H9 (cell line): ENCODE measurements around the gene RACGAP1. TPM values are rescaled to one million over a fixed set of nuclear protein-coding genes. Genes with fewer than 3 reads are reported as not detected.

Experiments
- DNase-seq: peaks from one replicate; pipeline ENCODE4 v3.0.0-alpha.2; 2017
- H2AFZ ChIP-seq: one replicate; pipeline ENCODE4 v1.6.1; 2013; ENCODE audit warnings: mild to moderate bottlenecking, low read length, control low read depth, moderate library complexity
- H2AK5ac ChIP-seq: 2 replicates; pipeline ENCODE4 v1.6.1; 2013; ENCODE audit warnings: low read length, control low read depth, mixed read lengths; ENCODE audit not compliant: insufficient read length
- H2BK120ac ChIP-seq: one replicate; pipeline ENCODE4 v1.6.1; 2013; ENCODE audit warnings: low read depth, mild to moderate bottlenecking, low read length, control low read depth, inconsistent platforms; ENCODE audit not compliant: poor library complexity, severe bottlenecking
- H2BK12ac ChIP-seq: 2 replicates; pipeline ENCODE4 v1.6.1; 2013; ENCODE audit warnings: low read length, control low read depth, mixed read lengths, low read depth; ENCODE audit not compliant: insufficient read length
- H2BK15ac ChIP-seq: 2 replicates; pipeline ENCODE4 v1.6.1; 2013; ENCODE audit warnings: low read depth, low read length, control low read depth
- H2BK20ac ChIP-seq: one replicate; pipeline ENCODE4 v1.6.1; 2013; ENCODE audit warnings: low read depth, mild to moderate bottlenecking, low read length, control low read depth, inconsistent platforms; ENCODE audit not compliant: poor library complexity, severe bottlenecking
- H2BK5ac ChIP-seq: 2 replicates; pipeline ENCODE4 v1.6.1; 2013; ENCODE audit warnings: low read length, control low read depth, mixed read lengths; ENCODE audit not compliant: insufficient read length
- H3K14ac ChIP-seq: 2 replicates; pipeline ENCODE4 v1.6.1; 2013; ENCODE audit warnings: low read length, control low read depth; ENCODE audit not compliant: insufficient read depth
- H3K18ac ChIP-seq: 2 replicates; pipeline ENCODE4 v1.6.1; 2013; ENCODE audit warnings: low read depth, mild to moderate bottlenecking, mixed read lengths, low read length, control low read depth; ENCODE audit not compliant: insufficient read length
- H3K23ac ChIP-seq: 2 replicates; pipeline ENCODE4 v1.6.1; 2013; ENCODE audit warnings: low read length, control low read depth, mixed read lengths, low read depth; ENCODE audit not compliant: insufficient read length
- H3K23me2 ChIP-seq: 2 replicates; pipeline ENCODE4 v1.6.1; 2013; ENCODE audit warnings: low read depth, mild to moderate bottlenecking, mixed read lengths, low read length, control low read depth; ENCODE audit not compliant: insufficient read length, poor library complexity, severe bottlenecking
- H3K27ac ChIP-seq: 2 replicates; pipeline ENCODE4 v1.5.1; 2013; ENCODE audit warnings: low read length, control low read depth, mixed read lengths, low read depth; ENCODE audit not compliant: insufficient read length
- H3K27me3 ChIP-seq: 2 replicates; pipeline ENCODE4 v1.6.1; 2013; ENCODE audit warnings: low read length, control low read depth, inconsistent platforms; ENCODE audit not compliant: insufficient read depth
- H3K4ac ChIP-seq: 2 replicates; pipeline ENCODE4 v1.6.1; 2013; ENCODE audit warnings: low read depth, mild to moderate bottlenecking, control low read depth, inconsistent platforms, low read length, moderate library complexity
- H3K4me1 ChIP-seq: 2 replicates; pipeline ENCODE4 v1.6.1; 2013; ENCODE audit warnings: low read length, control low read depth, inconsistent platforms; ENCODE audit not compliant: insufficient read depth
- H3K4me2 ChIP-seq: 2 replicates; pipeline ENCODE4 v1.6.1; 2013; ENCODE audit warnings: low read length, control low read depth, mixed read lengths; ENCODE audit not compliant: insufficient read length, insufficient read depth
- H3K56ac ChIP-seq: 2 replicates; pipeline ENCODE4 v1.6.1; 2013; ENCODE audit warnings: low read depth, mild to moderate bottlenecking, mixed read lengths, low read length, control low read depth; ENCODE audit not compliant: insufficient read length
- H3K79me1 ChIP-seq: 2 replicates; pipeline ENCODE4 v1.6.1; 2013; ENCODE audit warnings: low read depth, mild to moderate bottlenecking, moderate library complexity, low read length, control low read depth, inconsistent platforms; ENCODE audit not compliant: insufficient read depth, poor library complexity, severe bottlenecking
- H3K79me2 ChIP-seq: 2 replicates; pipeline ENCODE4 v1.6.1; 2013; ENCODE audit warnings: low read length, control low read depth, inconsistent platforms; ENCODE audit not compliant: insufficient read depth
- H3K9ac ChIP-seq: 2 replicates; pipeline ENCODE4 v1.6.1; 2013; ENCODE audit warnings: low read length, control low read depth, mixed read lengths; ENCODE audit not compliant: insufficient read length; ENCODE audit errors: extremely low read depth
- H3K9me3 ChIP-seq: one replicate; pipeline ENCODE4 v1.6.1; 2013; ENCODE audit warnings: low read depth, low read length, inconsistent platforms; ENCODE audit not compliant: control insufficient read depth
- H3T11ph ChIP-seq: one replicate; pipeline ENCODE4 v1.6.1; 2013; ENCODE audit warnings: mild to moderate bottlenecking, low read length, control low read depth, inconsistent platforms
- H4K20me1 ChIP-seq: one replicate; pipeline ENCODE4 v1.6.1; 2013; ENCODE audit not compliant: control insufficient read depth, insufficient read length, insufficient read depth
- H4K5ac ChIP-seq: 2 replicates; pipeline ENCODE4 v1.6.1; 2013; ENCODE audit warnings: low read depth, mild to moderate bottlenecking, mixed read lengths, low read length, control low read depth; ENCODE audit not compliant: insufficient read length
- H4K8ac ChIP-seq: replicated peaks from 2 replicates; pipeline ENCODE4 v1.6.1; 2013; ENCODE audit warnings: low read length, control low read depth, mixed read lengths, low read depth; ENCODE audit not compliant: insufficient read length
- H4K91ac ChIP-seq: 2 replicates; pipeline ENCODE4 v1.6.1; 2013; ENCODE audit warnings: low read depth, mild to moderate bottlenecking, moderate library complexity, mixed read lengths, low read length, control low read depth; ENCODE audit not compliant: insufficient read length
- H3K27ac Mint-ChIP-seq, 3 experiments: 2 replicates in 2 of 3; 3 replicates in 1 of 3; pipeline ENCODE4 v1.8.0; 2020 to 2021; ENCODE audit warnings: mixed read lengths in 3 of 3, mild to moderate bottlenecking in 1 of 3, moderate library complexity in 1 of 3
- H3K27me3 Mint-ChIP-seq: 2 replicates; pipeline ENCODE4 v1.8.0; 2021; ENCODE audit warnings: low read depth, mild to moderate bottlenecking, moderate library complexity, mixed read lengths
- H3K36me3 Mint-ChIP-seq, 3 experiments: 2 replicates in 2 of 3; 3 replicates in 1 of 3; pipeline ENCODE4 v1.8.0; 2020 to 2021; ENCODE audit warnings: low read depth in 3 of 3, mixed read lengths in 3 of 3; ENCODE audit not compliant: insufficient read depth in 1 of 3
- H3K4me1 Mint-ChIP-seq, 2 experiments: 2 replicates each; pipeline ENCODE4 v1.8.0; 2020; ENCODE audit warnings: mixed read lengths in 2 of 2
- H3K4me3 Mint-ChIP-seq, 2 experiments: 2 replicates in 1 of 2; 3 replicates in 1 of 2; pipeline ENCODE4 v1.8.0; 2020 to 2021; ENCODE audit warnings: mild to moderate bottlenecking in 2 of 2, mixed read lengths in 2 of 2, moderate library complexity in 1 of 2
- H3K9me3 Mint-ChIP-seq, 2 experiments: 2 replicates in 1 of 2; 3 replicates in 1 of 2; pipeline ENCODE4 v1.8.0; 2020; ENCODE audit warnings: mild to moderate bottlenecking in 2 of 2, mixed read lengths in 2 of 2, moderate library complexity in 1 of 2
- total RNA-seq: library from RNA; stranded (reverse); gene quantifications from 2 replicates; pipeline ENCODE4 v1.2.1, GENCODE V29; 2021
- TF ChIP-seq, protein P1 (sequence below): fragments of 200-600 bp; sonication (generic); conservative IDR thresholded peaks from 3 replicates; pipeline ENCODE4 v1.8.0; 2021; ENCODE audit warnings: antibody characterized with exemption, mild to moderate bottlenecking

RACGAP1 gene
- total RNA-seq, 1 experiment from 2014 or later, result 64.8 TPM

DNA sequence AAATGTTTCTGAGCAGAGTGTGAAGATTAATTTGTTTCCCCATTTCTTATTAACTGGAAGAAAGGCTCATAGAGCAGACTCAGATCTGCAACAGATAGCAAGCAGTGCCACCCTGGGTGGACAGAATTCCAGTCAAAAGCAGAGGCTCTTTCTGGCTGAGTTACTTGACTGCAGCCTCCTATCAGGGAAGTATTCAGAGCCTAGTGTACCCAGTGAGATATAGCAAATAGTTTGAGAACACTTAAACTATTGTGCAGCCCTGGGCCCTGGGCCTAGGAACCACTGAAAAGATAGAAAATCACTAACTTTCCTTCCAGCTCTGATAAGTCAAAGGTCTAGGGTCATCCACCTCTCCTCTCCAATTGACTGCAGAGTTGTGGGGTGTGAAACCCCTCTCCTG is 86.0 kb downstream of the RACGAP1 start:
- H3K9me3 Mint-ChIP-seq, result no peaks in the 10 kb centered on the region
- H2AK5ac ChIP-seq, result no peak overlapping the region
- H2BK120ac ChIP-seq, result no peak overlapping the region
- H3K79me2 ChIP-seq, result no peaks in the 10 kb centered on the region
- H3K27ac Mint-ChIP-seq, result no peak overlapping the region
- H3K9me3 ChIP-seq, result no peaks in the 10 kb centered on the region
- H2AFZ ChIP-seq, result no peak overlapping the region
- peaks cover 13% of the 10 kb centered on the region for H3K27me3 Mint-ChIP-seq
- H3K23ac ChIP-seq, result no peak overlapping the region
- TF ChIP-seq, protein P1, sequence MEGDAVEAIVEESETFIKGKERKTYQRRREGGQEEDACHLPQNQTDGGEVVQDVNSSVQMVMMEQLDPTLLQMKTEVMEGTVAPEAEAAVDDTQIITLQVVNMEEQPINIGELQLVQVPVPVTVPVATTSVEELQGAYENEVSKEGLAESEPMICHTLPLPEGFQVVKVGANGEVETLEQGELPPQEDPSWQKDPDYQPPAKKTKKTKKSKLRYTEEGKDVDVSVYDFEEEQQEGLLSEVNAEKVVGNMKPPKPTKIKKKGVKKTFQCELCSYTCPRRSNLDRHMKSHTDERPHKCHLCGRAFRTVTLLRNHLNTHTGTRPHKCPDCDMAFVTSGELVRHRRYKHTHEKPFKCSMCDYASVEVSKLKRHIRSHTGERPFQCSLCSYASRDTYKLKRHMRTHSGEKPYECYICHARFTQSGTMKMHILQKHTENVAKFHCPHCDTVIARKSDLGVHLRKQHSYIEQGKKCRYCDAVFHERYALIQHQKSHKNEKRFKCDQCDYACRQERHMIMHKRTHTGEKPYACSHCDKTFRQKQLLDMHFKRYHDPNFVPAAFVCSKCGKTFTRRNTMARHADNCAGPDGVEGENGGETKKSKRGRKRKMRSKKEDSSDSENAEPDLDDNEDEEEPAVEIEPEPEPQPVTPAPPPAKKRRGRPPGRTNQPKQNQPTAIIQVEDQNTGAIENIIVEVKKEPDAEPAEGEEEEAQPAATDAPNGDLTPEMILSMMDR, result no peak
- H3K4me2 ChIP-seq, result no peak overlapping the region
- no peak overlapping the region for H4K8ac ChIP-seq
- no peaks in the 10 kb centered on the region for H4K20me1 ChIP-seq
- H3K14ac ChIP-seq, result no peak overlapping the region
- no peak overlapping the region for H2BK20ac ChIP-seq
- H3K18ac ChIP-seq, result no peak overlapping the region
- no peak overlapping the region for H3T11ph ChIP-seq
- H3K4me1 Mint-ChIP-seq, result peaks cover 14 to 28% of the 10 kb centered on the region in 2 experiments
- no peaks in the 10 kb centered on the region for H3K27me3 ChIP-seq
- no peak overlapping the region for H2BK12ac ChIP-seq
- no peak overlapping the region for H3K4me3 Mint-ChIP-seq
- no peaks in the 10 kb centered on the region for H3K79me1 ChIP-seq
- no peak overlapping the region for H4K5ac ChIP-seq
- H3K36me3 Mint-ChIP-seq, result no peaks in the 10 kb centered on the region; a peak in 1 of 7 replicates
- no peak overlapping the region for H4K91ac ChIP-seq
- H3K4ac ChIP-seq, result no peak overlapping the region
- H3K56ac ChIP-seq, result no peak overlapping the region
- no peaks in the 10 kb centered on the region for H3K23me2 ChIP-seq
- no peak overlapping the region for H3K9ac ChIP-seq
- no peaks in the 10 kb centered on the region for H3K4me1 ChIP-seq
- H2BK5ac ChIP-seq, result no peak overlapping the region
- H2BK15ac ChIP-seq, result no peak overlapping the region
- DNase-seq, result no peak
- no peak overlapping the region for H3K27ac ChIP-seq

Other genes starting within 250 kb of the RACGAP1 start
- 27.7 and 28.9 TPM in 2 replicates for gene NCKAP5L, start 197.1 kb downstream of the RACGAP1 start, total RNA-seq
- gene BCDIN3D, start 182.4 kb downstream of the RACGAP1 start, total RNA-seq, result 3.3 and 3.5 TPM in 2 replicates
- 0.22 and 0.42 TPM in 2 replicates for gene FAIM2, start 121.6 kb downstream of the RACGAP1 start, total RNA-seq
- gene AQP2, start 74.8 kb downstream of the RACGAP1 start, total RNA-seq, result not detected in 2 replicates
- 2.5 and 2.8 TPM in 2 replicates for gene AQP5, start 63.6 kb downstream of the RACGAP1 start, total RNA-seq
- gene AQP6, start 52.5 kb downstream of the RACGAP1 start, total RNA-seq, result 0.09 and 0.11 TPM in 2 replicates
- 3.9 and 4.0 TPM in 2 replicates for gene ASIC1, start 32.1 kb upstream of the RACGAP1 start, total RNA-seq
- gene SMARCD1, start 59.8 kb upstream of the RACGAP1 start, total RNA-seq, result 142 and 152 TPM in 2 replicates
- 0.70 and 1.2 TPM in 2 replicates for gene GPD1, start 78.5 kb upstream of the RACGAP1 start, total RNA-seq
- gene COX14, start 86.7 kb upstream of the RACGAP1 start, total RNA-seq, result 31.2 and 31.9 TPM in 2 replicates
- gene CERS5, start 141.9 kb upstream of the RACGAP1 start, total RNA-seq, result 62.5 and 68.8 TPM in 2 replicates